Small intestine (tissue), 7 donors: Measurements from ENCODE around the gene ZC3H18. TPM values are rescaled to one million over a fixed set of nuclear protein-coding genes. Genes with fewer than 3 reads are reported as not detected.

Source experiments
- DNase-seq, 2 donors: peaks; one replicate each; pipeline versions ENCODE4 v3.0.0 to v3.0.0-alpha.2; 2013
- FAIRE-seq: peaks from 2 replicates; lab custom pipeline; 2012; peaks lifted over from hg19 to GRCh38; lab: Jason Lieb, UNC
- H3K27ac ChIP-seq, 3 donors: one replicate each; pipeline ENCODE4 v1.5.1; 2013; ENCODE audit warnings: low read length in 2 of 3, mild to moderate bottlenecking in 2 of 3, control low read depth in 1 of 3, inconsistent platforms in 1 of 3, low read depth in 1 of 3, moderate library complexity in 1 of 3
- H3K27me3 ChIP-seq, 3 donors: one replicate each; pipeline ENCODE4 v1.6.1; 2013; ENCODE audit warnings: low read length in 3 of 3, inconsistent platforms in 1 of 3; ENCODE audit not compliant: control insufficient read depth in 3 of 3, insufficient read depth in 3 of 3
- H3K36me3 ChIP-seq, 3 donors: one replicate each; pipeline ENCODE4 v1.6.1; 2013; ENCODE audit warnings: low read length in 3 of 3, inconsistent platforms in 1 of 3, low read depth in 1 of 3, mild to moderate bottlenecking in 1 of 3, moderate library complexity in 1 of 3; ENCODE audit not compliant: control insufficient read depth in 3 of 3, insufficient read depth in 2 of 3
- H3K4me1 ChIP-seq, 3 donors: one replicate each; pipeline ENCODE4 v1.6.1; 2013; ENCODE audit warnings: low read length in 2 of 3, inconsistent platforms in 1 of 3, low read depth in 1 of 3, mild to moderate bottlenecking in 1 of 3, moderate library complexity in 1 of 3; ENCODE audit not compliant: control insufficient read depth in 3 of 3, insufficient read depth in 2 of 3
- H3K4me3 ChIP-seq, 3 donors: one replicate each; pipeline ENCODE4 v1.5.1; 2013; ENCODE audit warnings: low read length in 3 of 3, control low read depth in 1 of 3, inconsistent platforms in 1 of 3, low read depth in 1 of 3, mild to moderate bottlenecking in 1 of 3, moderate library complexity in 1 of 3
- H3K9me3 ChIP-seq, 2 donors: one replicate each; pipeline ENCODE4 v1.6.1; 2013; ENCODE audit warnings: low read depth in 1 of 2, low read length in 1 of 2; ENCODE audit not compliant: control insufficient read depth in 2 of 2, insufficient read depth in 1 of 2
- WGBS, 3 donors: extraction: QIAGEN DNeasy Blood & Tissue Kit; methylation state at CpG; one replicate each; pipeline ENCODE4 v1.1.7; 2013; 5-methylcytosine and 5-hydroxymethylcytosine counted together
- polyA plus RNA-seq, 4 donors: library from polyadenylated mRNA; stranded (reverse) in 3 of 4; unstranded in 1 of 4; fragments of 200-250 nt in 3 of 4; fragments of 120-200 nt in 1 of 4; gene quantifications; one replicate each; pipeline versions ENCODE4 v1.2.1 to v1.2.3, GENCODE V29; 2013
- donor health status: healthy with polysubstance abuse.
- donor health status: control.
- donor health status: control.
- donor health status: Bipolar disorder and iron deficiency.
- donor health status: healthy.

Gene ZC3H18
- polyA plus RNA-seq, 4 donors, result 19.7 to 31.9 (median 28.2) TPM

DNA sequence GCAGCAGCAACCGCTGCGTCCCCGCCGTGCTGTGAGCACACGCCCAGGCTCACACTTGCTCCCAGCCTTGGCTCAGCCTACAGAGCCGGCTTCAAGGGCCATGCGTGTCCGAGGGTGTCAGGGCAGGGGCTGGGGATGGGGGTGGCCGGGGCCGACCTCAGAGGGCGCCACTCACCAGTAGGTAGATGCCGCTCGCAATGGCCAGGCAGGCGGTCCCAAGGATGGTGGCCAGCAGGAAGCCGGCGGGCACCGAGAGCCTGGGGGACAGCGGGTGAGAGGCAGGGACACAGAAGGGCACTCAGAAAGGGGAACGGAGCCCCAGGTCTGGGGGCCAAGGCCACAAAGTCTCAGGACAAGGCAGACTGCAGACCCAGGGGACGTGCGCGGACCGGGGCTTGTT is 75.7 kb downstream of the ZC3H18 start:
- H3K27ac ChIP-seq, result no peak overlapping the region
- WGBS, 3 donors, result 87 to 92% (median 90%) methylated on average over 20 to 23 of the region's 23 CpGs
- H3K4me3 ChIP-seq, result no peak overlapping the region
- no peak for FAIRE-seq
- DNase-seq, result no peak
- H3K9me3 ChIP-seq, result peaks cover 0 to 3% of the 10 kb centered on the region in 2 donors
- H3K36me3 ChIP-seq, result peaks cover 0 to 58% (median 0%) of the 10 kb centered on the region in 3 donors
- H3K27me3 ChIP-seq, result peaks cover 0 to 2% (median 0%) of the 10 kb centered on the region in 3 donors
- H3K4me1 ChIP-seq, result peaks cover 0 to 7% (median 6%) of the 10 kb centered on the region in 3 donors

DNA sequence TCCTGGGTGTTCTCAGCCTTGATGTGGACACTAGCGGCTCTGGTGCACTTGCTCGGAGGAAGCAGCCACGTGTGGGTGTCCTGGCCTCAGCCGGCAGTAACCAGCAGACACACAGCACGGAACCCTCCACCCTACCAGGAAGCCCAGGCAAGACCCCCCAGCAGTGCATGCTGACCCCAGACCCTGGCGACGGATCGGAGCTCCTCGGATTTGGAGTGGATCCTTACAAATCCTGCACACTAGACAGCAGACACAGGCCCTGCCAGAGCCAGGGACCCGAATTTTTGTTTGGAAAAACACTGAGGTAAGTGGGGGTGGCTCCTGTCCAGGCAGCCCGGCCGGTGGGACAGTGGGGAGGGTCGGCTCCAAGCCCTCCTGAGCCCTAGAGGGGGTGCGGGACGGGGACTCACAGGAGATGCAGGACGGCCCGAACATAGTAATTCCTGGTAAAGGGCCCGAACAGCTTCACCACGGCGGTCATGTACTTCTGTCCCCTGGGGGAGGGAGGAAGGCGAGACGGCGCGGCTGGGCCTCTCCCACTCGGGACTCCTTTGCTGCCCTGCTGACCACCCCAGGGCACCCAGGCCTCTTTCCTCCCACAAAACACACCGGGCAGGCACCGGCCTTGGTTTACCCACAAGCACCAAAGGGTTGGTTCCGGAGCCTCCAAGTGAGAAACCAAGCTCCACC is 76.3 kb downstream of the ZC3H18 start:
- Histone ChIP-seq H3K9me3 (no peaks in the 10 kb centered on the region), H3K27ac (no peak overlapping the region), H3K27me3 (no peaks in the 10 kb centered on the region), H3K4me3 (no peak overlapping the region), H3K36me3 (peaks cover 0 to 58% (median 0%) of the 10 kb centered on the region in 3 donors), H3K4me1 (peaks cover 0 to 12% (median 6%) of the 10 kb centered on the region in 3 donors)
- WGBS, 3 donors, result 89 to 94% (median 91%) methylated on average over 21 to 28 of the region's 28 CpGs
- no peak for FAIRE-seq
- no peak for DNase-seq

DNA sequence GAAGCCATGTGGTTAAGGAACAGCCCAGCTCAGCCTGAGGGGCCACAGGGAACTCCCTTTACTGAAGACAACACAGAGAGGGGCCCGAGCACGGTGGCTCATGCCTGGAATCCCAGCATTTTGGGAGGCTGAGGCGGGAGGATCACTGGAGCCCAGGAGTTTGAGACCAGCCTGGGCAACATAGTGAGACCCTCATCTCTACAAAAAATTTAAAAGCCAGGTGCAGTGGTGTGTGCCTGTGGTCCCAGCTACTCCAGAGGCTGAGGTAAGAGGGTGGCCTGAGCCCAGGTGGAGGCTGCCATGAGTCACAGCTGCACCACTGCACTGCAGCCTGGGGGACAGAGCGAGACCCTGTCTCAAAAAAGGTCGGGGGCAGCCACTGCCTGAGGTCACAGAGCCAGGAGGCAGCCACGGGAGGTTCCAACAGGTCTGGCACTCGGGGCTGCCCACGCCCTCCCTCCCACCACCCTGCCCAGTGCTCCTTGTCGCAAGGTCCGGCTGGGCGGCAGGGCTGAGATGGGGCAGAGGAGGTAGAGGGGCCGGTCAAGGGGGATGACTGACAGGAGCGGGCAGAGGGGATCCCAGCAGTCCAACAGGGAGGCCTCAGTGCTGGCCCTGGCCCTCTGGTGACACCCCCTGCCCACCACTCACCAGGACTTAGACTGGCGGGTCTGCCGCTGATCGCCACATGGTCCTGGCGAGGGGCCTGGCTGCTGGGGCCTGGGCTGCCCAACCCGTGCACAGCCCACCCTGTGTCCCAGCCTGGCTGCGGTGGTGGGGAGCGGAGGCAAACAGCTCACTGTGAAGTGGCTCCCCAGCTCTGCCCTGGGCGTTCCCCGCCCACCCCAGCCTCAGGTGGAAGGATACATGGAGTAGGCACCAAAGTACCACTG is 77.2 kb downstream of the ZC3H18 start:
- DNase-seq, result no peak
- Histone ChIP-seq H3K36me3 (peaks cover 0 to 63% (median 0%) of the 10 kb centered on the region in 3 donors), H3K4me1 (peaks cover 0 to 17% (median 6%) of the 10 kb centered on the region in 3 donors), H3K9me3 (no peaks in the 10 kb centered on the region), H3K27ac (no peak overlapping the region), H3K4me3 (no peak overlapping the region), H3K27me3 (no peaks in the 10 kb centered on the region)
- no peak for FAIRE-seq
- 84 to 93% (median 92%) methylated on average over 22 of the region's 22 CpGs for WGBS, 3 donors

DNA sequence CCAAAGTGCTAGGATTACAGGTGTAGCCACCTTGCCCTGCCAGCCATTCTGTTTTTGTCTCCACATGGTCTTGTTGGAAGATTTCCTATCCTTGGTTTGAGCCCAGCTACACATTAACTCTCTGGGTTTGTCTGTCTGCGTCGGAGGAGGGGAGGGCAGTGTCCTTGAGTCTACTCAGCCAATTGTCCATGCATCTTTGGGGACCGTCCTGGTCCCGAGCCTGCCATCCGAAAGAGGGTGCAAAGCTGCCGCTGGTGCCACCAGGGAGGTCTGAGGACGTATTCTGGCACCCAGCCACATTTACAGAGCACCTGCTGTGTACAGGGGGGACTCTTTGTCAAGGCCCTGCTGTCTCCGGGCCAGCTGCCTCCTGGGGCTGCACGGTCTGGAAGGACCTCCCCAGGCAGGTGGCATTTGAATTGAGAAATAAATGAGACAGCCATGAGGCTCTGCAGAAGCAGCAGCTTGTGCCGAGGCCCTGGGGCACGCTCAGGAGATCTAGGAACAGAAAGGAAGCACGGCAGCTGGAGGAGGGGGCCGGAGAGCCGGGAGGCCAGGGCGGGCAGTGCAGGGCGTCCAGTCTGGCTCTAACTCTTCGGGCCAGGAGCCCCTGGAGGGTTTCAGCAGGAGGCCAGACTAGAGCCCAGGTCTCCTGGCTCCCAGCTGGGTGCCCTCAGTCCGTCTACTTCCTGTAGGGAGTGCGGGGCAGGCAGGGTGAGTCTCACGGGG is 79.2 kb downstream of the ZC3H18 start:
- Histone ChIP-seq H3K4me3 (peak overlapping the region; percentile 88 to 89 (median 89)), H3K36me3 (peaks cover 0 to 67% (median 0%) of the 10 kb centered on the region in 3 donors), H3K27me3 (no peaks in the 10 kb centered on the region), H3K9me3 (no peaks in the 10 kb centered on the region), H3K27ac (peak overlapping the region in 2 of 3 donors; percentile 78 to 88), H3K4me1 (peaks cover 0 to 17% (median 6%) of the 10 kb centered on the region in 3 donors)
- 37 to 65% (median 55%) methylated on average over 18 to 20 of the region's 20 CpGs for WGBS, 3 donors
- FAIRE-seq (no peak), DNase-seq (peak; percentile 24 to 25)

DNA sequence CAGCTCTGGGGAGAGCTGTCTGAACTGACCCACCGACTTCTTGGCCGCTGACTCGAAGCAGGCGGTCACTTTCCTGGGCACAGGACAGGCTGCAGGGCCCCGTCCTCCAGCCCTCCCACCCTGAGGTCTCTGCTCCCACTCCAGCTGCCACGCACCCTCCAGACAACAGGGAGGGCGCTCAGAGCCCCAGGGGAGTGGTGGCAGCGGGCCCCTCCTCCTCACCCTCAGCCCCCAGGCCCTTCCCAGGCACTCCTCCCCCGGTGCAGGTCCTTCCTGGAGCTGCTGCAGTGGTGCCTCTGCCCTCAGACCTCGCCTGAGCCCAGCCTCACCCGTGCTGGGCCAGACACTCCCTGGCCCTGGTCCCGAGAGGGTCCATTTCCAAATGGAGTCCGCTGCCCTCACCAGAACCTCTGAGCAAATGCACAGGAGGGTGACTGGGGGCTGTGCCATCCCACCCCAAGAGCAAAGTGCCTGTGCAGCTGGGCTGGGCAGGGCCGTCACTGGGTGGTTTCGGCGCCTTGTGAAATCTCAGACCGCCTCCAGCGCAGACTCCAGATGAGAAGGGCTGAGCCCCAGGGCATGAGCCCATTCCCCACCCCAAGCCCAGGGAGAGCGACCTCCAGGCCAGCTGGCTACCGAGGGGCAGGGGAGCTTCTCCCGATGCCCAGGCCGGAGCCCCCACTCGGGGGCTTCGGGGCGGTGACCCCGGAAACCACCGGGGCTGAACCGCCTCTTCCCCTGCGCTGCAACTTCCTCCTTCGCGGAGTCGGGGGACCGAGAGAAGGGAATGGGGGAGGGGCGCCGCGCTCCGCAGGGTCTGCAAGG is 79.9 kb downstream of the ZC3H18 start:
- WGBS, 3 donors, result 6 to 10% (median 7%) methylated on average over 30 to 37 of the region's 37 CpGs
- Histone ChIP-seq H3K4me3 (peak overlapping the region; percentile 88 to 89 (median 89)), H3K9me3 (no peaks in the 10 kb centered on the region), H3K36me3 (peaks cover 4 to 69% (median 5%) of the 10 kb centered on the region in 3 donors), H3K27ac (peak overlapping the region; percentile 69 to 88 (median 78)), H3K4me1 (peaks cover 0 to 17% (median 6%) of the 10 kb centered on the region in 3 donors), H3K27me3 (no peaks in the 10 kb centered on the region)
- DNase-seq (peak; percentile 51 to 82), FAIRE-seq (no peak)

DNA sequence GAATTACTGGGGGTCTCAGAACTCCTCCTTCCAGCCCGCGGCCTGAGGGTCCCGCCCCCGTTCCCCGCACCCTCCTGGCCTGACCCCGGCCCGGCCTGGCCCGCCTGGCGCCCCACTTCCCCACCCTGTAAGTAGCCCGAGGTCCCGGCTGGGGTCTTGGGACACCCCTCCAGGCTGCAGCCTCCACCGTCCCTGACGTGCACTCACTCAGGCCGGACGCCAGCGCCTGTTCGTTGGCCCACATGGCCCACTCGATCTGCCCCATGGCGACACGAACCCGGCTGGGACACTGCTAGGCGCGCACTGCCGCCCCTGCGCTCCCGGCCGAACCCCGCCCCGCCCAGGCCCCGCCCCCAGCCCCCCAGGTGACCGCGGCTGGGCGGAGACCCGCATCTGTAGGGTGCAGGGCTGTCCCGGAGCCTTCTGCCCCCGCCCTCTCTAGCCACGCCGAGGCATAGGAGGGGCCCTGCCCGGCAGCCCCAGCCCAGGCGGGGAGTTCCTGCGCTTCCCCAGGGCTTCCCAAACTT is 80.6 kb downstream of the ZC3H18 start, which contains the start of gene CYBA:
TSS of gene CYBA (minus strand) at position 305 of the 527 bp plus-strand sequence. CDS start at position 265, 40 bp downstream.
- 0 to 1% (median 0%) methylated on average over 35 to 41 of the region's 41 CpGs for WGBS, 3 donors
- Histone ChIP-seq H3K4me1 (peaks cover 0 to 17% (median 6%) of the 10 kb centered on the region in 3 donors), H3K4me3 (peak within 1 kb of the TSS; percentile 88 to 89 (median 89)), H3K27me3 (no peaks in the 10 kb centered on the region), H3K27ac (peak within 1 kb of the TSS; percentile 69 to 88 (median 78)), H3K9me3 (no peaks in the 10 kb centered on the region), H3K36me3 (peaks cover 7 to 69% (median 8%) of the 10 kb centered on the region in 3 donors)
- peak; percentile 79 to 88 for DNase-seq
- FAIRE-seq, result no peak

DNA sequence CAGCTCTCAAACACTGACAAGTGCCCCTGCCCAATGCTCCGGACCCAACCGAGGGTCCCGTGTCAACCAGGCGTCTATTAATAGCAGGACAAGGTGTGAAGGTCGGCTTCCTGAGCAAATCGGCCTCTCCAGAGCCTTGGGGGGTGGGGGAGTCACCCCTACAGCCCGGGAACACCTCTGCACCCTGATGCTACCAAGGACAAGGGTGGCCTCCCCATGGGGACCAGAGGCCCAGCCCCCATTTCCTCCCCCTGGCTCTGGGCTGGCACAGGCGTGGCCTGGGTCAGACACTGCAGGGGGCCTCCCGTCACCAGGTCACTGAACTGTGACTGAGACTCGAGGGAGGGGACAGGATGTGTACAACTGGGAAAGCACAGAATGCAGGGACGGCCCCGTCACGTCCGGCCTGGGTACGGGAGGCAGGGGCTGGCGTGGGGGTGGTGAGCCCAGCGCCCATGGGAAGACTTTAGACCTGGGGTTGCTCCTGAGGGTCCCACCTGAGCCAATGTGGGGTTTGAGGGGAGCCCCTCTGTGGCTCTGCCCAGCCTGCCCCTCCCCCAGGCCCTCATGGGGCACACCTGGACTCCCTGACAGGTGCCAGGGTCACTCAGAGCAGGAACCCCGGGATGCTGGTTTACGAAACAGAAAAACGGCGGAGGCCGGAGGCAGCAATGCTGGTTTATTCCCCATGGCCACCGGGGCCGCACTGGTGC is 81.2 kb downstream of the ZC3H18 start:
- H3K36me3 ChIP-seq, result peaks cover 7 to 69% (median 8%) of the 10 kb centered on the region in 3 donors
- H3K4me3 ChIP-seq, result peak overlapping the region; percentile 88 to 89 (median 89)
- H3K27ac ChIP-seq, result peak overlapping the region; percentile 65 to 87 (median 78)
- WGBS, 3 donors, result 38 to 44% (median 41%) methylated on average over 24 of the region's 24 CpGs
- no peak for FAIRE-seq
- no peaks in the 10 kb centered on the region for H3K27me3 ChIP-seq
- DNase-seq, result peak; percentile 60 to 90
- peaks cover 0 to 17% (median 6%) of the 10 kb centered on the region in 3 donors for H3K4me1 ChIP-seq
- H3K9me3 ChIP-seq, result no peaks in the 10 kb centered on the region
